Parathyroid adenoma (tissue), 2 donors: Measurements from ENCODE around the gene SPHK1.
"Not testable (repeated sequence)": the region's sequence is repeated elsewhere in the genome, so short reads cannot be mapped to it uniquely, and the experiment has no call there.

Experiments used
- H2AFZ ChIP-seq: fragments of 300-600 bp; sonication (generic); one replicate; pipeline ENCODE4 v1.7.0; 2017; ENCODE audit warnings: antibody characterized with exemption, mild to moderate bottlenecking
- H3K27ac ChIP-seq: fragments of 300-600 bp; sonication (generic); one replicate; pipeline ENCODE4 v1.7.0; 2017
- H3K27me3 ChIP-seq: fragments of 300-600 bp; sonication (generic); one replicate; pipeline ENCODE4 v1.7.0; 2017; ENCODE audit warnings: low read length; ENCODE audit not compliant: control insufficient read depth, insufficient read depth
- H3K36me3 ChIP-seq: fragments of 300-600 bp; sonication (generic); one replicate; pipeline ENCODE4 v1.7.0; 2017; ENCODE audit warnings: low read length; ENCODE audit not compliant: control insufficient read depth, insufficient read depth
- H3K4me1 ChIP-seq: fragments of 300-600 bp; sonication (generic); one replicate; pipeline ENCODE4 v1.7.0; 2017; ENCODE audit warnings: control low read depth
- H3K4me2 ChIP-seq: fragments of 300-600 bp; sonication (generic); one replicate; pipeline ENCODE4 v1.7.0; 2017; ENCODE audit warnings: low read length
- H3K4me3 ChIP-seq: fragments of 300-600 bp; sonication (generic); one replicate; pipeline ENCODE4 v1.7.0; 2017; ENCODE audit warnings: low read depth, low read length
- H3K79me2 ChIP-seq: fragments of 300-600 bp; sonication (generic); one replicate; pipeline ENCODE4 v1.7.0; 2017; ENCODE audit warnings: control low read depth
- H3K9ac ChIP-seq: fragments of 300-600 bp; sonication (generic); one replicate; pipeline ENCODE4 v1.7.0; 2017; ENCODE audit warnings: mild to moderate bottlenecking
- H3K9me3 ChIP-seq: fragments of 300-600 bp; sonication (generic); one replicate; pipeline ENCODE4 v1.7.0; 2017; ENCODE audit warnings: low read length; ENCODE audit not compliant: control insufficient read depth
- TF ChIP-seq, protein P1 (sequence below): fragments of 300-600 bp; sonication (generic); IDR thresholded peaks from one replicate; pipeline ENCODE4 v1.7.0; 2017; ENCODE audit warnings: antibody characterized with exemption, mild to moderate bottlenecking
- donor health status: primary hyperparathyroidism.

SPHK1 gene

GRCh38 chr17:76354747-76355310, 29.6 kb upstream of the SPHK1 start:
- H2AFZ ChIP-seq = peak overlapping the region; percentile 45
- no peaks in the 10 kb centered on the region for H3K4me1 ChIP-seq
- TF ChIP-seq, protein P1, sequence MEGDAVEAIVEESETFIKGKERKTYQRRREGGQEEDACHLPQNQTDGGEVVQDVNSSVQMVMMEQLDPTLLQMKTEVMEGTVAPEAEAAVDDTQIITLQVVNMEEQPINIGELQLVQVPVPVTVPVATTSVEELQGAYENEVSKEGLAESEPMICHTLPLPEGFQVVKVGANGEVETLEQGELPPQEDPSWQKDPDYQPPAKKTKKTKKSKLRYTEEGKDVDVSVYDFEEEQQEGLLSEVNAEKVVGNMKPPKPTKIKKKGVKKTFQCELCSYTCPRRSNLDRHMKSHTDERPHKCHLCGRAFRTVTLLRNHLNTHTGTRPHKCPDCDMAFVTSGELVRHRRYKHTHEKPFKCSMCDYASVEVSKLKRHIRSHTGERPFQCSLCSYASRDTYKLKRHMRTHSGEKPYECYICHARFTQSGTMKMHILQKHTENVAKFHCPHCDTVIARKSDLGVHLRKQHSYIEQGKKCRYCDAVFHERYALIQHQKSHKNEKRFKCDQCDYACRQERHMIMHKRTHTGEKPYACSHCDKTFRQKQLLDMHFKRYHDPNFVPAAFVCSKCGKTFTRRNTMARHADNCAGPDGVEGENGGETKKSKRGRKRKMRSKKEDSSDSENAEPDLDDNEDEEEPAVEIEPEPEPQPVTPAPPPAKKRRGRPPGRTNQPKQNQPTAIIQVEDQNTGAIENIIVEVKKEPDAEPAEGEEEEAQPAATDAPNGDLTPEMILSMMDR = no peak
- peaks cover 14% of the 10 kb centered on the region for H3K79me2 ChIP-seq
- H3K4me2 ChIP-seq = no peak overlapping the region
- H3K27ac ChIP-seq = no peak overlapping the region
- no peaks in the 10 kb centered on the region for H3K27me3 ChIP-seq
- no peaks in the 10 kb centered on the region for H3K9me3 ChIP-seq
- no peak overlapping the region for H3K4me3 ChIP-seq
- H3K9ac ChIP-seq = no peak overlapping the region
- no peaks in the 10 kb centered on the region for H3K36me3 ChIP-seq

- Histone ChIP-seq H2AFZ (no peak overlapping the region), H3K27me3 (no peaks in the 10 kb centered on the region), H3K4me1 (no peaks in the 10 kb centered on the region), H3K4me2 (no peak overlapping the region), H3K27ac (no peak overlapping the region), H3K9ac (no peak overlapping the region), H3K36me3 (no peaks in the 10 kb centered on the region), H3K9me3 (no peaks in the 10 kb centered on the region), H3K79me2 (peaks cover 6% of the 10 kb centered on the region), H3K4me3 (no peak overlapping the region)
- TF ChIP-seq, protein P1 = no peak
Observed at GRCh38 chr17:76356803-76357456, 27.5 kb upstream of the SPHK1 start.

DNA sequence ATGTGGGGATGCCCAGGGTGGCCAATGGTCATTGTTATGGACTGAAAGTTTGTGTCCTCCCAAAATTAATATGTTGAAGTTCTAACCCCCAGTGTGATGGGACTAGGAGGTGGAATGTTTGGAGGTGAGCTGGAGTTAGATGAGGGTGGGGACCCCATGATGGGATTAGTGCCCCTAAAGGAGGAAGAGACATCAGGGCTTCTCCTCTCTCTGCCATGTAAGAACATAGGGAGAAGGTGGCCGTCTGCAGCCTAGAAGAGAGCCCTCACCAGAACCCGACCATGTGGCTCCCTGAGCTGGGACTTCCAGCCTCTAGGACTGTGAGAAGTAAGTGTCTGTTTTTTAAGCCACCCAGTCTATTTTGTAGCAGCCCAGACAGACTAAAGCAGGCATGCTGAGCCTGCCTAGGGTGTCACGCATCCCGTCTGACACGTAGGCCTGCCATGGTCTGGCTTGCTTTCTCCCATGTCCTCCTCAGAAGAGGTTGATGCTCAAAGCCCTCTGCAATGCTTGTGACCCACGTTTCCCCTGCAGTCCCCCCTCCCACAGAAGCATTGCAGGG, 26.7 kb upstream of the SPHK1 start:
- Histone ChIP-seq H3K4me3 (no peak overlapping the region), H3K79me2 (peaks cover 6% of the 10 kb centered on the region), H3K27me3 (no peaks in the 10 kb centered on the region), H3K27ac (no peak overlapping the region), H3K4me2 (no peak overlapping the region), H2AFZ (no peak overlapping the region), H3K36me3 (no peaks in the 10 kb centered on the region), H3K9ac (no peak overlapping the region), H3K9me3 (no peaks in the 10 kb centered on the region), H3K4me1 (no peaks in the 10 kb centered on the region)
- TF ChIP-seq, protein P1 = no peak

- Histone ChIP-seq H3K9ac (no peak overlapping the region), H3K27ac (no peak overlapping the region), H2AFZ (no peak overlapping the region), H3K36me3 (no peaks in the 10 kb centered on the region), H3K4me3 (no peak overlapping the region), H3K79me2 (no peaks in the 10 kb centered on the region), H3K4me2 (no peak overlapping the region), H3K9me3 (no peaks in the 10 kb centered on the region), H3K27me3 (no peaks in the 10 kb centered on the region), H3K4me1 (no peaks in the 10 kb centered on the region)
- TF ChIP-seq, protein P1 = no peak
Observed at GRCh38 chr17:76359375-76359774, 25.0 kb upstream of the SPHK1 start.

DNA sequence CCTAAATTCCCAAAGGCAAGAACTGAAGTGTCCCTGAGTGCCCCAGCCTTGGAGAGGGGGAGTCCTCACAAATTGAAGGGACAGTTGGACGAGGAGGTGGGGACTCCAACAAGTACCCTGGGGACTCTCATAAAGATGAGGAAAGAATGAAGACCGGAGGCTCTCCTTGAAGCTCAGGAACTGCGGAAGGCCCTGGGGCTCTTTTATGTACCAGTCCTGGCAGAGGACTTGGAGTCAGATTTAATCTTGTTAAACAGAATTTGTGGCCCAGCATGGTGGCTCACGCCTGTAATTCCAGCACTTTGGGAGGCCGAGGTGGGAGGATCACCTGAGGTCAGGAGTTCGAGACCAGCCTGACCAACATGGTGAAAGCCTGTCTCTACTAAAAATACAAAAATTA, 24.6 kb upstream of the SPHK1 start:
- H3K4me1 ChIP-seq, H3K9me3 ChIP-seq, H3K9ac ChIP-seq, H3K4me2 ChIP-seq, H3K27me3 ChIP-seq, H3K4me3 ChIP-seq, H3K27ac ChIP-seq, H3K36me3 ChIP-seq, H2AFZ ChIP-seq, H3K79me2 ChIP-seq: not testable (repeated sequence)
